ENCODE results near the gene PCSK7. TPM values are rescaled to one million over a fixed set of nuclear protein-coding genes. Genes with fewer than 3 reads are reported as not detected.

PCSK7 gene
- total and polyA plus RNA-seq, 9 donors = 14.5 to 67.7 (median 31.1) TPM

- DNase-seq = no peak
- H3K36me3 ChIP-seq = no peaks in the 10 kb centered on the region
- 71 to 80% (median 76%) methylated on average over 4 of the region's 4 CpGs for WGBS, 3 donors
- peak overlapping the region; percentile 78 to 86 for H3K27ac ChIP-seq
- peaks cover 44% of the 10 kb centered on the region for H3K4me1 ChIP-seq (ENCODE audit: insufficient read depth)
- H3K4me3 ChIP-seq = no peak overlapping the region
- H3K9me3 ChIP-seq = no peaks in the 10 kb centered on the region
- no peaks in the 10 kb centered on the region for H3K27me3 ChIP-seq
- TF ChIP-seq CTCF (IDR thresholded peaks at IDR 0.05) (no peak), POLR2A (IDR thresholded peaks at IDR 0.05) (no peak), EP300 (IDR thresholded peaks at IDR 0.05) (no peak)
- intact Hi-C loops (cut with DNase I) = loop anchor here (2.0 to 10.0 kb wide), 8 partner anchors 33 to 425 kb away; partner anchors contain the start of genes SIDT2 (in 2 of the 4) and APOA5 (in 1 of the 4)
Observed at GRCh38 chr11:117219995-117220394, 11.9 kb downstream of the PCSK7 start.

GRCh38 chr11:117219455-117219854, 12.4 kb downstream of the PCSK7 start:
- Histone ChIP-seq H3K9me3 (no peaks in the 10 kb centered on the region), H3K4me1 (ENCODE audit: insufficient read depth) (peaks cover 44% of the 10 kb centered on the region), H3K27me3 (no peaks in the 10 kb centered on the region), H3K27ac (peak overlapping the region; percentile 78 to 86), H3K4me3 (no peak overlapping the region), H3K36me3 (no peaks in the 10 kb centered on the region)
- TF ChIP-seq CTCF (IDR thresholded peaks at IDR 0.05) (no peak), POLR2A (IDR thresholded peaks at IDR 0.05) (no peak), EP300 (IDR thresholded peaks at IDR 0.05) (no peak)
- DNase-seq = peak in 2 of 5 donors; percentile 27 to 40
- intact Hi-C loops (cut with DNase I) = no loop called here
- 88 to 93% (median 90%) methylated on average over 8 of the region's 8 CpGs for WGBS, 3 donors

- Histone ChIP-seq H3K27ac (peak overlapping the region; percentile 78 to 86), H3K27me3 (no peaks in the 10 kb centered on the region), H3K9me3 (no peaks in the 10 kb centered on the region), H3K4me1 (ENCODE audit: insufficient read depth) (peaks cover 44% of the 10 kb centered on the region), H3K36me3 (no peaks in the 10 kb centered on the region), H3K4me3 (no peak overlapping the region)
- TF ChIP-seq POLR2A (IDR thresholded peaks at IDR 0.05) (no peak), EP300 (IDR thresholded peaks at IDR 0.05) (no peak), CTCF (IDR thresholded peaks at IDR 0.05) (no peak)
- 65 to 72% (median 66%) methylated on average over 9 of the region's 9 CpGs for WGBS, 3 donors
- peak in 3 of 5 donors; percentile 16 to 40 (median 35) for DNase-seq
- intact Hi-C loops (cut with DNase I) = no loop called here
Observed at GRCh38 chr11:117219001-117219400, 12.9 kb downstream of the PCSK7 start.

- TF ChIP-seq POLR2A (IDR thresholded peaks at IDR 0.05) = no peak
- no peak for TF ChIP-seq EP300 (IDR thresholded peaks at IDR 0.05)
- no peak for TF ChIP-seq CTCF (IDR thresholded peaks at IDR 0.05)
- intact Hi-C loops (cut with DNase I) = no loop called here
- Histone ChIP-seq H3K9me3 (no peaks in the 10 kb centered on the region), H3K4me1 (ENCODE audit: insufficient read depth) (peaks cover 44% of the 10 kb centered on the region), H3K27ac (peak overlapping the region; percentile 78 to 86), H3K4me3 (no peak overlapping the region), H3K36me3 (no peaks in the 10 kb centered on the region), H3K27me3 (no peaks in the 10 kb centered on the region)
- 7 to 22% (median 8%) methylated on average over 15 of the region's 15 CpGs for WGBS, 3 donors
- DNase-seq = peak; percentile 54 to 77 (median 65)
Observed at GRCh38 chr11:117218133-117218915, 13.5 kb downstream of the PCSK7 start.
